Hepatocyte (in vitro differentiated cells): ENCODE data around the gene EXOC1. TPM values are rescaled to one million over a fixed set of nuclear protein-coding genes. Genes with fewer than 3 reads are reported as not detected.

Source experiments
- DNase-seq: peaks from one replicate; pipeline ENCODE4 v3.0.0-alpha.2; 2016; ENCODE audit warnings: low spot score
- H2AFZ ChIP-seq: fragments of 200-600 bp; sonication (generic); 2 replicates; pipeline ENCODE4 v1.6.0; 2016; ENCODE audit warnings: antibody characterized with exemption, mild to moderate bottlenecking
- H3K27ac ChIP-seq: fragments of 200-600 bp; sonication (generic); 2 replicates; pipeline ENCODE4 v1.5.1; 2016; ENCODE audit warnings: mild to moderate bottlenecking
- H3K27me3 ChIP-seq: fragments of 200-600 bp; sonication (generic); 2 replicates; pipeline ENCODE4 v1.6.1; 2016
- H3K36me3 ChIP-seq: fragments of 200-600 bp; sonication (generic); replicated peaks from 2 replicates; pipeline ENCODE4 v1.5.1; 2016; ENCODE audit warnings: low read depth; ENCODE audit not compliant: insufficient read depth
- H3K4me1 ChIP-seq: fragments of 200-600 bp; sonication (generic); 2 replicates; pipeline ENCODE4 v1.5.1; 2016; ENCODE audit warnings: mild to moderate bottlenecking, moderate library complexity; ENCODE audit not compliant: insufficient read depth
- H3K4me2 ChIP-seq: fragments of 200-600 bp; sonication (generic); 2 replicates; pipeline ENCODE4 v1.6.0; 2016
- H3K4me3 ChIP-seq: fragments of 200-600 bp; sonication (generic); 2 replicates; pipeline ENCODE4 v1.5.1; 2016; ENCODE audit warnings: mild to moderate bottlenecking
- H3K79me2 ChIP-seq: fragments of 200-600 bp; sonication (generic); 2 replicates; pipeline ENCODE4 v1.6.0; 2017; ENCODE audit warnings: mild to moderate bottlenecking
- H3K9me2 ChIP-seq: fragments of 200-600 bp; sonication (generic); replicated peaks from 2 replicates; pipeline ENCODE4 v1.6.0; 2017; ENCODE audit warnings: mild to moderate bottlenecking; ENCODE audit not compliant: insufficient read depth
- H3K9me3 ChIP-seq: fragments of 200-600 bp; sonication (generic); 2 replicates; pipeline ENCODE4 v1.5.1; 2016; ENCODE audit warnings: low read depth, mild to moderate bottlenecking
- H4K20me1 ChIP-seq: fragments of 200-600 bp; sonication (generic); 2 replicates; pipeline ENCODE4 v1.6.0; 2016; ENCODE audit warnings: mild to moderate bottlenecking; ENCODE audit not compliant: insufficient read depth, poor library complexity, severe bottlenecking
- EZH2 ChIP-seq: fragments of 200-600 bp; sonication (generic); IDR thresholded peaks from 2 replicates; pipeline ENCODE4 v1.6.1; 2016; ENCODE audit warnings: antibody characterized with exemption, mild to moderate bottlenecking, borderline replicate concordance
- EZH2phosphoT487 ChIP-seq: fragments of 200-600 bp; sonication (generic); IDR thresholded peaks from one replicate; pipeline ENCODE4 v1.6.1; 2018; ENCODE audit warnings: antibody characterized with exemption, mild to moderate bottlenecking, low read depth, moderate library complexity; ENCODE audit not compliant: unreplicated experiment, severe bottlenecking
- WGBS: methylation state at CpG from one replicate; pipeline ENCODE4 v1.1.6; 2016; ENCODE audit warnings: low lambda C conversion rate; ENCODE audit errors: missing lambda C conversion rate; 5-methylcytosine and 5-hydroxymethylcytosine counted together
- polyA plus RNA-seq: library from polyadenylated mRNA; unstranded; fragments of >200 nt; fragmentation: Nextera tagmentation; extraction: Ambion mirVana; gene quantifications from 2 replicates; pipeline ENCODE4 v1.2.1, GENCODE V29; 2016
- total RNA-seq: library from RNA; depleted of rRNA; stranded (reverse); fragments of >200 nt; gene quantifications from 2 replicates; pipeline ENCODE4 v1.2.3, GENCODE V29; 2014
- TF ChIP-seq, protein P1 (sequence below): fragments of 200-600 bp; sonication (generic); IDR thresholded peaks from 2 replicates; pipeline ENCODE4 v1.5.1; 2016; ENCODE audit warnings: antibody characterized with exemption, mild to moderate bottlenecking; ENCODE audit not compliant: poor library complexity

The EXOC1 gene
- total and polyA plus RNA-seq, 2 experiments from 2014 or later = 15.7 to 31.4 TPM

- H3K9me2 ChIP-seq = no peaks in the 10 kb centered on the region
- no peak overlapping the region for H3K4me2 ChIP-seq
- no peak overlapping the region for H3K4me3 ChIP-seq
- H2AFZ ChIP-seq = no peak overlapping the region
- H4K20me1 ChIP-seq = no peaks in the 10 kb centered on the region
- TF ChIP-seq EZH2phosphoT487 = no peak
- TF ChIP-seq, protein P1, sequence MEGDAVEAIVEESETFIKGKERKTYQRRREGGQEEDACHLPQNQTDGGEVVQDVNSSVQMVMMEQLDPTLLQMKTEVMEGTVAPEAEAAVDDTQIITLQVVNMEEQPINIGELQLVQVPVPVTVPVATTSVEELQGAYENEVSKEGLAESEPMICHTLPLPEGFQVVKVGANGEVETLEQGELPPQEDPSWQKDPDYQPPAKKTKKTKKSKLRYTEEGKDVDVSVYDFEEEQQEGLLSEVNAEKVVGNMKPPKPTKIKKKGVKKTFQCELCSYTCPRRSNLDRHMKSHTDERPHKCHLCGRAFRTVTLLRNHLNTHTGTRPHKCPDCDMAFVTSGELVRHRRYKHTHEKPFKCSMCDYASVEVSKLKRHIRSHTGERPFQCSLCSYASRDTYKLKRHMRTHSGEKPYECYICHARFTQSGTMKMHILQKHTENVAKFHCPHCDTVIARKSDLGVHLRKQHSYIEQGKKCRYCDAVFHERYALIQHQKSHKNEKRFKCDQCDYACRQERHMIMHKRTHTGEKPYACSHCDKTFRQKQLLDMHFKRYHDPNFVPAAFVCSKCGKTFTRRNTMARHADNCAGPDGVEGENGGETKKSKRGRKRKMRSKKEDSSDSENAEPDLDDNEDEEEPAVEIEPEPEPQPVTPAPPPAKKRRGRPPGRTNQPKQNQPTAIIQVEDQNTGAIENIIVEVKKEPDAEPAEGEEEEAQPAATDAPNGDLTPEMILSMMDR = no peak
- no peak for TF ChIP-seq EZH2
- no peak overlapping the region for H3K27ac ChIP-seq
- H3K79me2 ChIP-seq = no peaks in the 10 kb centered on the region
- DNase-seq = no peak
- H3K36me3 ChIP-seq = no peaks in the 10 kb centered on the region
- no peaks in the 10 kb centered on the region for H3K9me3 ChIP-seq
- H3K27me3 ChIP-seq = no peaks in the 10 kb centered on the region
- no peaks in the 10 kb centered on the region for H3K4me1 ChIP-seq
These were observed 54.0 kb downstream of the EXOC1 start for GRCh38 chr4:55907469-55907868.

DNA sequence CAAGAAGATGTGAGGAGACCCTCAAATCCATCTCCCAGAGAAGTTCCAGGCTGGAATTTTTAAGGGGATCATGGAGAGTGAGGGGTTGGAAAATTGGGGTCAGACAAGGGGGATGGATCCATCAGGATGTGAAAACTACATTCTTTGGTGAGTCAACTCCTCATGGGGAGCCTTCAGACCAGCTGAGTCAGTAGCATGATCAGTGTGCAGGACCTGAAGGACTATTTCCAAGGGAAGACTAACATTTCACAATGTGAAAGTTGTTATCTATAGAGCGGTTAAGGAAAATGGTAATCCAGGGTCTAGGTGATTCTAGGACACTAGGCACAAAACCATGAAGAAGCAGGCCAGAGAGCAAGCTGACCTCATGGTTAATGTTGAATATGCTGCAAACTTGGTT is 56.7 kb downstream of the EXOC1 start:
- WGBS = 88% methylated on average over 1 of the region's 1 CpG
- H4K20me1 ChIP-seq = no peaks in the 10 kb centered on the region
- H3K36me3 ChIP-seq = no peaks in the 10 kb centered on the region
- H3K79me2 ChIP-seq = no peaks in the 10 kb centered on the region
- TF ChIP-seq EZH2 (no peak), EZH2phosphoT487 (no peak)
- TF ChIP-seq, protein P1 = no peak
- H2AFZ ChIP-seq = no peak overlapping the region
- H3K9me2 ChIP-seq = no peaks in the 10 kb centered on the region
- no peaks in the 10 kb centered on the region for H3K27me3 ChIP-seq
- DNase-seq = no peak
- no peak overlapping the region for H3K27ac ChIP-seq
- no peak overlapping the region for H3K4me2 ChIP-seq
- no peak overlapping the region for H3K4me3 ChIP-seq
- H3K4me1 ChIP-seq = no peaks in the 10 kb centered on the region
- no peaks in the 10 kb centered on the region for H3K9me3 ChIP-seq

DNA sequence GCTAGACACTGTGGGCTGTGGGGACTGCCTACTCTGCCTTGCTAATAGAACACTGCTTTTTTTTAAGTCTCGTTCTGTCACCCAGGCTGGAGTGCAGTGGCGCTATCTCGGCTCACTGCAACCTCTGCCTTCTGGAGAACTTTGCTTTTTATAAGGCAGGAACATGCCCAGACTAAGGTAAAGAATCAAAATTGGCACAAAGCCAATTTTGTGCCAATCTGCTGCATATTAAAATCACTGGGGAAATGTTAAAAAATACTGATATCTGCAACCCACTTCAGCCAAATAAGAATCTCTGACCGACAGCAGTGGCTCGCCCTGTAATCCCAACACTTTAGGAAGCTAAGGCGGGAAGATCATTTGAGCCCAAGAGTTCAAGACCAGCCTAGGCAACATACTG is 58.8 kb downstream of the EXOC1 start:
- no peaks in the 10 kb centered on the region for H3K79me2 ChIP-seq
- no peak overlapping the region for H3K27ac ChIP-seq
- no peak overlapping the region for H3K4me2 ChIP-seq
- no peak overlapping the region for H3K4me3 ChIP-seq
- no peaks in the 10 kb centered on the region for H3K9me2 ChIP-seq
- no peaks in the 10 kb centered on the region for H3K4me1 ChIP-seq
- 91% methylated on average over 6 of the region's 6 CpGs for WGBS
- no peaks in the 10 kb centered on the region for H3K36me3 ChIP-seq
- TF ChIP-seq, protein P1 = no peak
- TF ChIP-seq EZH2phosphoT487 (no peak), EZH2 (no peak)
- H3K9me3 ChIP-seq = no peaks in the 10 kb centered on the region
- H3K27me3 ChIP-seq = no peaks in the 10 kb centered on the region
- H2AFZ ChIP-seq = no peak overlapping the region
- H4K20me1 ChIP-seq = no peaks in the 10 kb centered on the region
- no peak for DNase-seq

DNA sequence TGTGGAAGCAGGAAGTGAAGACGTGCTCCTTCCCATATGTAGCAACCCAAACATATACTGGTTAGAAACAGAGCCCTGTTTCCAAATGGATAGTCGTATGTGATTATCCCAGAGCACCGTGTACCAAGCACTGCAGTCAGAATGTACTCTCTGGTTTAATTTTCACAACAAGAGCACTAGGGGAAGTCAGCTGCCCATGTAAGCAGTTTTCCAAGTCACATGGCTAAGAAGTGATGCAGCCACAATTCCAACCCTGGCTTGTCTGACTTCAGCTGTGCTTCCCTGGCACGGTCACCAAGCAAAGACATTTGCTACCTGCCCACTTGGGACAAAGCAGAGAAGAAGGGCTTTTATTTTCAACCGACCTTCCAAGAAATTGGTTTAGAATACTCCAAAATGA is 67.1 kb downstream of the EXOC1 start:
- Histone ChIP-seq H3K4me2 (no peak overlapping the region), H2AFZ (no peak overlapping the region), H4K20me1 (no peaks in the 10 kb centered on the region), H3K79me2 (no peaks in the 10 kb centered on the region), H3K4me3 (no peak overlapping the region), H3K27me3 (no peaks in the 10 kb centered on the region), H3K9me2 (no peaks in the 10 kb centered on the region), H3K27ac (no peak overlapping the region), H3K4me1 (no peaks in the 10 kb centered on the region), H3K9me3 (no peaks in the 10 kb centered on the region), H3K36me3 (no peaks in the 10 kb centered on the region)
- WGBS = 86% methylated on average over 5 of the region's 5 CpGs
- no peak for DNase-seq
- TF ChIP-seq EZH2phosphoT487 (no peak), EZH2 (no peak)
- TF ChIP-seq, protein P1 = no peak
